Amniotic stem cell (primary cell): ENCODE results near the gene GAN.
"Not testable (repeated sequence)": the region's sequence is repeated elsewhere in the genome, so short reads cannot be mapped to it uniquely, and the experiment has no call there.

Source experiments
- DNase-seq: peaks from one replicate; lab custom pipeline; 2025; lab: John Stamatoyannopoulos, UW

The GAN gene

DNA sequence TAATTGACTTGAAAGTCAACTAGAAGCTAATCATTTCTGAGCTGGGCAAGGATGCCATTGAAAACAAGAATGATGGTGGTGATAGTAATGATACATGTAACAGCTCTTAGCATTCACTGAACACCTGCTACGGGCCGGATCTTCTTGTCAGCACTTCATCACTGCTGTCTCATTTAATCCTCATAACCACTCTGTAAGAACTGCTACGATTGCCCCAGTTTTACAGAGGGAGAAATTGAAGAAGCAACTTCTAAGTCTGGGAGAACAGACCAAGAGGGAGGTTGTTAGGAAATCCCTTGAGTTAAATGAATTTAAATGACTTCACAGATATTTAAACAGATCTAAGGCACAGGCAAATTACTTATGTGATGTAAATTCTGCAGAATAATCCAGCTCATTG lies 7.0 kb upstream of the GAN start:
- DNase-seq, result no peak

GRCh38 chr16:81310045-81310644 lies 4.6 kb upstream of the GAN start:
- DNase-seq, result no peak

DNA sequence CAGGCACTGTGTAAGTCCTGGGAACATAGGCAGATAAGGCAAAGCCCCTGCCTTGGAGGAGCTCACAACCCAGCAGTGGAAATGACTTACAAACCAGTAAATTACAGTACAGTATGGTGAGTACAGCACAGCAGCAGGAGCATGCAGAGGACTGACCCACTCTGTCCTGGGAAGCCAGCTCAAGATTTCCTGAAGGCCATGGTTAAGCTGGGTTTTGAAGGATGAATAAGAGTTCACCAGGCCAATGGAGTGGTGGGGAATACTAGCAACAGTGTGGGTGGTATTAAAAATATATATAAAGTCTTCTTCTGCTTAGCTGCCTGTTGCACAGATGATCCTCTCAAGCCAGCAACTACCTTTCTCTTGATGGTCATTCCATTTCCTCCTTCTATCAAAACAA lies 3.0 kb upstream of the GAN start:
- DNase-seq, result no peak

DNA sequence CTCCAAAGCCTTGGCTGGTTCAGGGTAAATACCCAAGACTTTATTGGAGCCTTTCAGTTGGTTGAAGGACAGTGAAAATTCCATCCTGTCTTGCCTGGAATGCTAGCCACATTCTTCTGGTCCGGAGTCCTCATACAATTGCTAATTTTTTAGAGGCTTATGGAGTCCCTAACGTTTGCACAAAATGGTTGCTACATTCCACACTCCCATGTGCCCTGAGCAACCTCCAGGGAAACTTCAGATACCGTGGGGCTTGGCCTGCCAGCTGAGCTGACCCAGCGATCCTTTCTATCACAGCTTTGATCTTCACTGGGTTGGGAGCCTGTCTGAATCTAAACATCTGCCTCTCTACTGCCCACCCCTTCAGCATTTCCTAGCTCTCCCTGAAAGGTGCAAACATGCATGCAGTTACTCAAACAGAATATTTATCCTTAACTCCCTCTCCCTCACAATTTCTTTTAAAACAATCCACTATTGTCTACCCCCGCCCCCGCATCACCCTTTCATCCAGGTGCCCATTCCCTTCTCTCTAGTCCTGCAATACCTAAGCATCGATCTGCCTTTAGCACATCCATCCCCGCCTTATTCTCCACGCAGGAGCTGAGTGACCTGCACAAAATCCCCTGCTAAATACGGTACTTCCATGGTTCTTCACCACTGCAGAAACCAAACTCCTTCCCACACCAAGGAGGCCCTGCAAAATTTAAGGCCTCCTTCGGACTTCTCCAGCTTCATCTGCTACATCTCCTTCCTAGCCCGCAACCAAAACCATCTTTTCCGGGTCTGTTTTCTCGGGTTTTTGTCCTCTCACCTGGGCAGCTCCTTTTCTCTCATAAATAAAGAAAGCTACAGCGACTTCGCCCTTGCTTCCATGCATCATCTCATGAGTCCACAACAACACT lies 810 bp upstream of the GAN start:
- DNase-seq, result no peak

- DNase-seq, result no peak
Measured at GRCh38 chr16:81315271-81316175, 761 bp downstream of the GAN start.

GRCh38 chr16:81316176-81316496 lies 1.4 kb downstream of the GAN start:
- no peak for DNase-seq

- DNase-seq, result no peak
Measured at GRCh38 chr16:81318711-81319110, 3.9 kb downstream of the GAN start.

DNA sequence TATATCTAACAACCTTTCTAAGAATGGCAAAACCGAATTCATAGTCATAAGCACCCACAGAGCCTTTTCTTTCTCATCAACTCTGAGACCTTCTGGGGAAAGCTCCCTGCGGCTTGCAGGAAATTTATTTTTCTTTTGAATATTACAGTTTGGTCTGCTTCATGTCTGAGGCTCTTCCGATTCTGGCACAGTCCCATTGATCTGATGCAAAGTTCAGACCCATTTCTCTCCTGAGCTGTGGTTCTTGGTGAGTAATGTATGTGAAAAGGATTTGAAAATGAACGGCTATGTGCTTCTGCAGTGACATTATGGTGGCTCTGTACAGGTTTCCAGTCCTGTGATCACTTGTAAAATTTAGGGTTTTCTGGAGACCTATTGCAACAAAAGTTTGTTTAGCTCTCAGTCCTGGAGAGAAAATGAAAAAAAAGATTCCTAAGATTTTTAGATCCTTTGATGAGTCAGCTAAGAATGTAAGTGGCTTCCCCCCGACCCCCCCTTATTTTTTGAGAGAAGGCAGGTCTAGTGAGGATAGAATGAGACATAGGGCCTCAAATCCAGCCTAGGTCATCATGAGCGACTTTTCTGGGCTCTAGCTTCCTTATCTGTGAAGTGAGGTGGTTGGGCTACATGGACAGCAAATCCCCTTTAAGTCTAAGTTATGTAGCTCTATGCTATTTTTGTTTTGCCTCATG lies 4.6 kb downstream of the GAN start:
- DNase-seq, result peak; percentile 15

- DNase-seq, result no peak
Measured at GRCh38 chr16:81321039-81321438, 6.3 kb downstream of the GAN start.

GRCh38 chr16:81321536-81321935 lies 6.8 kb downstream of the GAN start:
- DNase-seq, result no peak

DNA sequence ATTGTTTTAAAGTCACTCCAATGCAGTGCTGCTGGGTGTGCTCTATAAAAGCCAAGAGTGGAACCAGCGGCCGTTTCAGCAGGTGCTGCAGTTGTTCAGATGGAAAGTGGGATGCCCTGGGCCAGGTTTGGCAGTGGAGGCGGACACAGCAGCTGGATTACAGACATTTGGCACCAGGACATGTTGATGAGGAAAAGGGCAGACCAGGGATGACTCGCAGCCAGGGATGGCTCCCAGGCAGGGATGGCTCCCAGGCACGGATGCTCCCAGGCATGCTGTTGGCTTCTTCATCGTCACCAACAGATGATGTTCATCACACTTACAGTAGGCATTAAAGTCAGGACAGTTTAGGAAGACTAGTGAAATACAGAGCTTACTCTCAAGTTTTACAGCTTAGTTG lies 10.0 kb downstream of the GAN start:
- no peak for DNase-seq

DNA sequence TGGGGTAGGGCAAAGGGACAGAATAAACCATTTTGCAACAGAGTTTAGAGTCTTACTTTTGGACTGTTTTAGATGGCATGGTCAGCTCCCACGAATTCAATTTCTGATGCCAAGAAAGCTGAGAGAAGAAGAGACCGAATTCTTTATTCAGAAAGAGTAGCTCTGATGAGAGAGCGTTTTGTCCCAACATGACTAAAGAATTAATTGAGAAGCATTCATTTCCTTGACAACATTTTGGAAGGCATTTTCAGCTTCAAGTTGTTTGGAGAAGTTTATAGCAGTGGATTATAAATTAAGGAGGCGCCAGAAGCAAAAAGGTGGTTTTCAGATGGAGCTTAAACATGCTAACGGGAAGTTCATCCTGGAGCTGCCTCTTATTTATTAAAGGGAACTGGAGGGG lies 12.2 kb downstream of the GAN start:
- no peak for DNase-seq

DNA sequence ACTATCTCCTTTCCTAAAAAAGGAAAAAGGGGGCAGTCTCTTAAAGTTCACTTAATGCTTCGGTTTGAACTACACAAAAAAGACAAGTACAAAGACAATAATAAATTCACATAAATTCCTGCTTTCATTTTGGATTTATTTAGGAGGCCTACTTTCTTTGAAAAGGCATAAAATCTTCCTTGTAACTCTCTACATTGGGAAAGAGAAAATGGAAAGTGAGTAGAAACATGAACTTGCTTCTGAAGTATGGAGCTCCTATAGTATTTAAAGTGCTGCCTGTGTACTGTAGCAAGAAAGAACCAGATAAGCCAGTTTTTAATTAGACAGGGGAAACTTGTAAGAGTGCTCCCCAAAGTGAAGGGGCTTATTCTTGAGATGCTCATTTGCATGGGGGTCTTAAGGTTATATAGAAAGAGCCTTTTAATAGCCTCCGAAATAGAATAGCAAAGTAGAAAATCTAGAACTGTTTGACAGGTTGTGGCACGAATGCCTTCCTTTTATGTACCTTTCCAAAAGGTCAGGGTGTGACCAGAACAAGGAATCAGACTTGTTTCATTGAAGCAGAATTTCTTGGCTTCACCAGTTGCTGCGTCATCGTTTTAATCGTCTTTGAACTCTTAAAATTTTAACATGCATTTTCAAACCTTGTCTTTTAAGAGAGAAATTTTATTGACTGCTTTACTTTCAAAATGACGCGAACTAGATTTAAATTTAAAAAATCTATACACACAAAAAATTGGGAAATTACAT lies 12.9 kb downstream of the GAN start:
- no peak for DNase-seq

GRCh38 chr16:81329947-81330346 lies 15.2 kb downstream of the GAN start:
- DNase-seq, result no peak

GRCh38 chr16:81333356-81333755 lies 18.6 kb downstream of the GAN start:
- DNase-seq, result no peak

- DNase-seq, result no peak
Measured at GRCh38 chr16:81335669-81336068, 20.9 kb downstream of the GAN start.

GRCh38 chr16:81337097-81337496 lies 22.3 kb downstream of the GAN start:
- DNase-seq, result no peak

DNA sequence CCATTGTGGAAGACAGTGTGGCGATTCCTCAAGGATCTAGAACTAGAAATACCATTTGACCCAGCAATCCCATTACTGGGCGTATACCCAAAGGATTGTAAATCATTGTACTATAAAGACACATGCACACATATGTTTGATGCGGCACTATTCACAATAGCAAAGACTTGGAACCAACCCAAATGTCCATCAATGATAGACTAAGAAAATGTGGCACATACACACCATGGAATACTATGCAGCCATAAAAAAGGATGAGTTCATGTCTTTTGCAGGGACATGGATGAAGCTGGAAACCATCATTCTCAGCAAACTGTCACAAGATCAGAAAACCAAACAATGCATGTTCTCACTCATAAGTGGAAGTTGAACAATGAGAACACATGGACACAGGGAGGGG lies 30.4 kb downstream of the GAN start:
- DNase-seq, result not testable (repeated sequence)

DNA sequence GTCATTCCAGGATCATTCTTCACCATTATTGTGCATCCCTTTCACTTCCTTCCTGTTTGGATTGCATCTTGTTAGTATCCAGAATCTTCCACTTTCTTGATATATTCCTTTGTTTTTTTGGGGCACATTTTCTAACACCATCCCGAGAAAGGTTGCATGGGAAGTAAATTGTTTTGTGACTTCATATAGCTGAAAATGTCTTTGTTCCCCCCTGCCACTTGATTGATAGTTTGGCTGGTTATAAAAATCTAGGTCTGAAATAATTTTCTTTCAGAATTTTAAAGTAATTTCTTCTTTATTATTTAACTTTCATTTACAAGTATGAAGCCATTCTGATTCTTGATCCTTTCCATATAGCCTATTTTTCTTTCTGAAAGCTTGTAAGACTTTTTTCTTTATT lies 32.7 kb downstream of the GAN start:
- DNase-seq, result no peak

- no peak for DNase-seq
Measured at GRCh38 chr16:81349608-81350305, 35.0 kb downstream of the GAN start.

GRCh38 chr16:81350306-81350615 lies 35.5 kb downstream of the GAN start:
- no peak for DNase-seq
